Colon (tissue), 2 donors: ENCODE results near the gene FER.
"Not testable (repeated sequence)": the region's sequence is repeated elsewhere in the genome, so short reads cannot be mapped to it uniquely, and the experiment has no call there.

Experiments used
- FAIRE-seq: peaks from 2 replicates; lab custom pipeline; 2012; peaks lifted over from hg19 to GRCh38; lab: Jason Lieb, UNC
- donor health status: control.
- donor health status: control.

Gene FER

DNA sequence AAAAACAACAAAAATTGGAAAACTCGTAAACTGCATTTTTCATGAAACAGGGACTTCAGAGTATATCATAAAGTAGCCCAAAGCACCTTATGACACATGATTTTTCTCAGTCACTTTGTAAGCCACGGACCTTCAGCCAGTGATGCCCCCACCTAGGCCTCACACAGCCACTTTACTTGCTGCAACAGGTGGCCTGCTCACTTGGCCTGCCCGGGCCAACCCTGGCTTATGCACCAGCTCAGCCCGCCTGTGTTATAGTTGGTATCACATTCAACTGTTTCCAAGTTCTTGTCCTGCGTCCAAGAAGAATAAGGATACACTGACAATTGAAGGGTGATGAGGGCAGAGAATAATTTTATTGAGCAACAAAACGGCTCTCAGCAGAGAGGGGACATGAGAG is 219.2 kb downstream of the FER start:
- FAIRE-seq = no peak

DNA sequence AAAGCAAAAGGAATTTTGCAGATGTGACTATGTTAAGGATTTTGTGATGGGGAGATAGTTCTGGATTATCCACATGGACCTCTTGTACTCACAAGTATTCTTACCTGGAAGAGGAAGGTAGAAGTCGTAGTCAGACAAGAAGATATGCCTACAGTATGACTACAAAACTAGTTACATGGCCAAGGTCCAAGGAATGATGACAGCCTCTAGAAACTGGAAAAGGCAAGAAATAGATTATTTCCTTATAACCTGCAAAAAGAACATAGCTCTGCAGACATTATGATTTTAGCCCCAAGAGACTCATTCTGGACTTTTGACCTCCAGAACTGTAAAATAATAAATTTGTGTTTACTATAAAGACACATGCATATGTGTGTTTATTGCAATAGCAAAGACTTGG is 226.9 kb downstream of the FER start:
- FAIRE-seq = no peak

GRCh38 chr5:108975697-108976096 is 228.0 kb downstream of the FER start:
- no peak for FAIRE-seq

DNA sequence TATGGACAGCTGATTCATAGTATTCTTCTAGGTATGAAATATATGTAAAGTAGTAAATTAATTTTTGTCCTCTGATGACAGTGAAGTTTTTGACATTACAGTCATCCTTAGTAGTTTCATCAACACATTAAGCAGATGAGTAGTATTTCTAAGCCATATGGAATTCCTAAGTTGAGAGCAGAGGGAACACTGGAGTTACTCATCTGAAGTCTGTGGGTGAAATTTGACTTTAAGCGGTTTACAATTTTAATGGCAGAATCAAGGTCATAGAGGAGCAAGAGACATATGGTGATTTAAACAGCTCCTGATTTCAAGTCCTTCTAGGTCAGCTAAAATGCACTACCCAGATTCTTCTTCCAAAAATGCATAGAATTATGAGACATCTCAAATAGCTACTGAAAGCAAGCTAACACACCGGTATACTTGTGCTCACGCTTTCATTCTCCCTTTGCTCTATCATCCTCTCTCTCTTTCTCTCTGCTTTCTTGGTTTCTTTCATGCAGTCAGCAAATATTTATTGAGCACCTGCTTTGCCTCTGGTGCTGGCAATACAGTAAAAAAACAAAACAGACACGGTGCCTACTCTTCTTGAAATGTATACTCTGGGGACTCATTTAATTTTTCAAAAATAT is 235.9 kb downstream of the FER start:
- FAIRE-seq = no peak

DNA sequence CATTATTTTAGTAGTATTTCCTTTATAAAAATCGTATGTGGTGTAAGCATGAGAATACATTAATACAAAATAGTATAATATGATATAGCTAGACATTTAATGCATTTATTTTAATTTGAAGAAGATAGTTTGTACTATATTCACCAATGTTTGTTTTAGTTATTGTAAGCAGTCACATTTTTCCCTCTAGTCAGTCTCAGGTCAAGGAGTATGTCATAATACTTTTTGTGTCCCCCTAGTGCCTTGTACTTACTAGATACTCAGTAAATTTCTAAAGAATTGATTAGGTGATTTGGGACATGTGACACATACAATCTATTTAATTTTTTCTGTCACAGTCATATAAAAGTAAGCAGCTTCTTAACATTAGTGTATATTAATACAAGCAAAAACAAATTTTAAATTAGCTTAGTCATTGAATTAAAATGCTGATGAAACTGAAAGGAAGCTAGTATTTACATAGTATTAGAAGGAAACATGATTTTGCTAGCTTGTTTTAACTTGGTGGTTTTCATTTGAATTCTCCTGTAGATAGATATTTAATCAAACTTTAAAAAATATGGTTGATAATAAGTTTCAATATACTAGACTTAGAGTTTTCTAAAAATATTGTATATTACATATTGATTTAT is 242.2 kb downstream of the FER start:
- peak; percentile 18 for FAIRE-seq

- FAIRE-seq = not testable (repeated sequence)
Observed at GRCh38 chr5:108992396-108993085, 244.8 kb downstream of the FER start.

GRCh38 chr5:108993440-108993839 is 245.7 kb downstream of the FER start:
- not testable (repeated sequence) for FAIRE-seq

DNA sequence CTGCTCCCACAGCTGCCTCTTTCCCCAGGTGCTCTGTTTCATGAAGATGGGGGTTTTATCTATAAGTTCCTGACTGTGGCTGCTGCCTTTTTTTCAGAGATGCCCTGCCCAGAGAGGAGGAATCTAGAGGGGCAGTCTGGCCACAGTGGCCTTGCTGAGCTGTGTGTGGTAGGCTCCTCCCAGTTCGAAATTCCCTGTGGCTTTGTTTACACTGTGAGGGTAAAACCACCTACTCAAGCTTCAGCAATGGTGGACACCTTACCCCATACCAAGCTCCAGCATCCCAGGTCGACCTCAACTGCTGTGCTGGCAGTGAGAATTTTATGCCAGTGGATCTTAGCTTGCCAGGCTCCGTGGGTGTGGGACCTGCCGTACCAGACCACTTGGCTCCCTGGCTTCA is 250.0 kb downstream of the FER start:
- no peak for FAIRE-seq

GRCh38 chr5:108998216-108998615 is 250.5 kb downstream of the FER start:
- no peak for FAIRE-seq

GRCh38 chr5:109003928-109004327 is 256.2 kb downstream of the FER start:
- no peak for FAIRE-seq

GRCh38 chr5:109005297-109006009 is 257.8 kb downstream of the FER start:
- no peak for FAIRE-seq

- no peak for FAIRE-seq
Observed at GRCh38 chr5:109006129-109006528, 258.4 kb downstream of the FER start.

DNA sequence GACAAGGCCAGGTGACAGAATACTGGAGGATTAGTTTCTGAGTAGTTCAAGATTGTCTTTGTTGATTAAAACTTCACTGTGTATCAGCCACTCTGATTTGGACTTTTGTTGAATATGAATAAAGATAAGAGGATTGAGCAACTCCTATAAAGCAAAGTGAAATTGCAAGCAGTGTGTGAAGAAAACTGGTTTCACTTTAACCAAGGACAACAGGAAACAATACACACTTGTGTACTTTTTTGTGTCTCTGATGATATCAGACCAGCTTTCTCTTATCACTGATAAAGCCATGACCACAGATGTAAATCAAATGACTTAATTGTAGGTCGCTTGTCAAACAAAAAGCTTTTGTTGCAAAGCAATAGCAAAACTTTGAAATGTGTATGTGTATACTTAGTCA is 268.6 kb downstream of the FER start:
- FAIRE-seq = peak; percentile 65

- no peak for FAIRE-seq
Observed at GRCh38 chr5:109022056-109022455, 274.4 kb downstream of the FER start.

GRCh38 chr5:109025729-109026128 is 278.0 kb downstream of the FER start:
- not testable (repeated sequence) for FAIRE-seq

DNA sequence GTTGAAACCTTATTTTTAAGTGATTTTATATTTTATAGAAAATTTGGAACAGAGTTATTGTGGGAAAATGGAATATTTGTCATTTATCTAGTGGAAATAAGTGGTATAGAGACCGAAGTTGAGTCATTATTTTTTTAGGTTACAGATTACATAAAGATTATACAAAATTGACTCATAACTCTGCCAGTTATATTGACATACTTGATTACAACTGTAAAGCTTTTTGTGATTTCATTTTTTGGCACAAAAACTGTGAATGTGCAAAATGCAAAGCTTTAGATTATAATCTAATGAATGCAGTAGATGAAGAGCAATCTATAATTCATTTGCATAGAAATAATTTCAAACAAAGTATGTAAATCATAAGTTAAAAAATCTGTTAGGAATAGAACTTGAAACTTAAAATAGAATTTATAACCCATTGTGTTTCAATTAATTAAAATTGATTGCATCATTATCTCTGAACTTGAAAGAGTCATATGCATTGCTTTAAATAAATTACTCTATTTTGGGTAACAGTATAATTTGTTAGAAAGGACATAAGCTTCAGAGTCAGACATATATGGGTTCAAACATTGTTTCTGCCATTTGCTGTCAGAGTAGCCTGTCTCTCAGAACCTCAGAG is 280.4 kb downstream of the FER start:
- no peak for FAIRE-seq

DNA sequence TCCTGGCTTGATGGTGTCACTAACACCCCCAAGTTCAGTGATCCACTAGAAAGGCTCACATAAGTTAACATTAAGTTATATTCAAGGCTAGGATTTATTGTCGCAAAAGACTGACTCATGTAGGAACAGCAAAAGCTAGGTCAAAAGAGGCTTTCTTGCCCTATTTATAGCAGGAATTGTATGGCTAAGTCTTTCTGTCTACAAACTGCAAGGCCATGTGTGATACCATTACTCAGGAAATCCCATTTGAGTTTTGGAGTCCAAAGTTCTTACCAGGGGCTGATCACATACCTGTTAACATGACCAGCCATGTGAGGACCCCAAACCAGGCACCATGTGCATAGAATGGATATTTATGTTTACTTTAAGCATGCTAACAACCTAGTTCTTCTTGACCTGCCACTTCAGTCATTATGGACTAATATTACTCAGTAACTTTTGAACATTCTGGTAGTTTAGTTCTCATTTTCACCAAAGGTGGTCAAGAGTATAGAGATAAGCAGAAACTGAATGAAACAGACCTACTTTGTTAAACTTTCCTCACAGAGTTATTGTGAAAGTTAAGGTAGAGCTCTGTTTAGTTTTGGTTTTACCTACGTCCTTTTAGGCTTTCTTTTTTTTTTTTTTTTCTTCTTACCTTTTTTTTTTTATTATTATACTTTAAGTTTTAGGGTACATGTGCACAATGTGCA is 281.1 kb downstream of the FER start:
- FAIRE-seq = no peak

- no peak for FAIRE-seq
Observed at GRCh38 chr5:109029847-109030246, 282.1 kb downstream of the FER start.

- no peak for FAIRE-seq
Observed at GRCh38 chr5:109030360-109031143, 282.9 kb downstream of the FER start.

GRCh38 chr5:109034306-109034705 is 286.6 kb downstream of the FER start:
- FAIRE-seq = no peak

- FAIRE-seq = no peak
Observed at GRCh38 chr5:109035436-109035835, 287.7 kb downstream of the FER start.
